ENCODE data around the gene PITX3.
A peak's percentile ranks its signal among the peaks of the same experiment; 100 is the strongest.
"Not testable (repeated sequence)": the region's sequence is repeated elsewhere in the genome, so short reads cannot be mapped to it uniquely, and the experiment has no call there.

Gene PITX3

DNA sequence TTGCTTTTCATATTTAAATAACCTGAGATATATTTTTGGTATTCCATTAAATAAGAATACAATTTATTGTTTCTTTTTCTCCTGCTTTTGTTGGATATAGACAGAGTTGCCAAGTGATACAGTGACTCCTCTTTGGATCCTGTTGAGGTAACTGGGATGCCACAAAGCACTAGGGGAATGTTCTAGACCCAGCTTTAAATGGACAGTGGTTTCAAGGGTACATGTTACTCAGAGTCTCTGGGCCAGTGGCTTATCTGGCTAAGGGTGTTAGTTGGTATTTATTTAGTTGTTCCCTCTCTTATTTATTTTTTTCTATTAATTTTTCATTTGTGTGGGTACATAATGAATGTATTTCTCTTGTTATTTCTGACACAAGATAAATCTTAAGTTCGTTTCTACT is 13.1 kb upstream of the PITX3 start:
- DNase-seq = no peak

DNA sequence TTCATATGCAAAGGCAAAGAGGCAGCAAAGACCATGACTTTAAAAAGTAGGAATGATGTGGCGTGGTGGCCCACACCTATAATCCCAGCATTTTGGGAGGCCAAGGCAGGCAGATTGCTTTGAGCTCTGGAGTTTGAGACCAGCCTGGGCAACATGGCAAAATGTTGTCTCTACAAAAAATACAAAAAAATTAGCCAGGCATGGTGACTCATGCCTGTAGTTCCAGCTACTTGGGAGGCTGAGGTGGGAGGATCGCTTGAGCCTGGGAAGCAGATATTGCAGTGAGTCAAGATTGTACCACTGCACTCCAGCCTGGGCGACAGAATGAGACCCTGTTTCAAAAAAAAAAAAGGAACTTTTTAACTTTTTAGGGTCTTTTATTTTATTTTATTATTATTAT is 11.2 kb upstream of the PITX3 start:
- DNase-seq = not testable (repeated sequence)

DNA sequence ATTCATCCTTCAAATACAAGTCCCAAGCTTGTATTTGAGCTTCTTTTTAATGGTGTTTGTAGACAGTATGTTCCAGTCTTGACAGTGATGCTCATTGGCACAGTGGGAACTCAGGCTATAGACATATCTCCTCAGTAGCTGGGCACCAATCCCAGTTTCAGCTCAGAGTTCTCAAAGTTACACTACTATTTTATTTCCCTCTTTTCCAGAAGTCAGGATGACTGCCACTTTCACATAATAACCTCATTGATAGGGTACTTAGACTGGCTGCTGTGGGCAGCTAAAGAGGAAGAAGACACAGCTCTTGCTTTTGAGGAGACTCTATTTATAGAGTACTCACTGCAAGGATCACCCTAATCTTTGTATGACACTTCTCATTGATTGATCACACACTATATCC is 6.4 kb upstream of the PITX3 start:
- no peak for DNase-seq

DNA sequence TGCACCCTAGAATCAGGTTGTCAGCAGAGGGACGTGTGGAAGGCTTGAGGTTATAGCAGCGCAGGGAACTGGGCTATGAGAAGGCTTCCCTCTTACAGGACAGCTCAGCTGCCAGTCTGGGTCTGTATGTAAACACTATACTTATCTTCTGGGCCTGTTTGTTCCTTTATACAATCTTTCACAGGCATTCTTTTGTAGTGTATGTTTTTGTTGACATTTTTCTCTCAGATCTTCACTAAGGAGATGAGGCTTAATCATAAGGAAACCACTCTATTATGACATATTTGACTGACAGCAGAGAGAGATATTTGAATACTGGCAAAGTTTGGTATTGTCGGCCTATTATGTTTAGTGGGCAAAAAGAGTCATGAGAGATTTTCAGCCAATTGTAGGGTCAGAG is 4.9 kb upstream of the PITX3 start:
- no peak for DNase-seq

DNA sequence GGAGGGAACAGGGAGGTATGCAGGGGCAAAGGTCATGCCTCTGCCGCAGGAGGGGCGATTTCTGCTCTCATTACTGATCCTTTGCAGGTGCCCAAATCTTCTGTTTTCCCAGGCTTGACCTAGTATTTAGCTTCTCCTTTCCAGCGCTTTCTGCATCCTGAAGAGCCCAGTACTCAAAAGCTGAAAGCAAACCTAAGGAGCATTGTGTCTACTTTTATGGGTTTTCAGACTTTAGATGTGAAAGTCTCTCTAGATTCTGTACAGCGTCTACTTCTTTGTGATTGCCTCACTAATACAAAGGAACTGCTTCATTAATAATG is 4.6 kb upstream of the PITX3 start:
- DNase-seq = no peak

DNA sequence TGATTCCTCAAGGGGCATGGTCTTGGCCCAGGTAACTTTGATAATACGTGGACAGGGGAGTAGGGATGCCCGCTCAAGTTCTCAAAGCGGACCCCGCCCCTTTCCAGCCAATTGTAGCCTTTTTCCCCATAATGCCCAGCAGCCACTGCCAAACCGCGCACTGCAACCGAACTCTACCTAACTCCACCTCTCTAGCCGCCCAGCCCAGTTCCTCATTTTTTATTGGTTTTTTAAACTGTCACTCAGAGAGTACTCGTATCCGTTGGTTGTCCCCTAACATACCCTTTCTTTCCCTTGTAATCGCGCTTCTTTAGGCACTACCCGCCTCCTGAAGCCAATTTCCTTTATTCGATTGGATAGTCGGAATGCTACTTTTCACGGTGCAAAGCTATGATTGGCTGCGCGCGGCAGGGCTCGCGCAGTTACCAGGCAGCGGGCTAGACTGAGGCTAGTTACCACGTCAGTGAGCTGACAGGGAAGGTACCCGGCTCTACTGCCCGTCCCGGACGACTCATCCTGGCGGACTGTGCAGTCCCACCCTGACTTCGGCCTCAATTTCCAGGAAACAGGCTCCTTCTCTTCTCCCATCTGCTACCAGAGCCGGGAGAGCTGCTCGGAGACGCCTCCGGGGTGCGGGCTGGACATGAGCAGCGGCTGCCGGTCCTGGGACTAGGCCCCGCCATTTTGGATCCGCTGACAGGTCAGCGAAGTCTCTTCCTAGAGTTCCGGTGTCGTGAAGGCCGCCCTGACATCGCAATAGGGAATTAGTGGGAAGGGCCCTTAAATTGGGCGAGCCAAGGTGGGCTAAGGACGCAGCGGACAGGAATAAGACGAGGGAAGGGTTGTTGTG is 4.0 kb upstream of the PITX3 start, which contains the start of gene GBF1:
Gene GBF1, plus strand, starts transcription at position 451 of the 850 bp plus-strand sequence. CDS start 13,407 bp downstream, outside the sequence.
- peak; percentile 65 to 99 (median 93) for DNase-seq

DNA sequence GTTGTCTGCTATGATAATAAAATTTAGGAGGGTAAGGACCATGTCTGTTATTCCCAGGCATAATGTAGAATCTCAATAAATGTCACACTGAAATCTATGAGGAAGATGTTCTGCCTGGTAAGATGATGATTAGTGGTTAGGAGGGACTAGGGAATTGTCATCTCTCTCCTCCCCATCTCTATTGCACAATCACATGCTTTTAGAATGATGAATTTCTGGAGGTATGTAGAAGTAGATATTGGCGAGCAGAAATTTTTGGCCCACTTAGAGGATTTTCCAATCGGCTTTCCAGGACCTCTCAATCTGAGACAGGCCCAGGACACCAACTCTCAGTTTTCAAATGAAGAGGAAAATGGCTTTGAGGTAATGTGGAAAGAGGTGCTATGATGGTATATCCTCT is 2.0 kb upstream of the PITX3 start:
- no peak for DNase-seq

DNA sequence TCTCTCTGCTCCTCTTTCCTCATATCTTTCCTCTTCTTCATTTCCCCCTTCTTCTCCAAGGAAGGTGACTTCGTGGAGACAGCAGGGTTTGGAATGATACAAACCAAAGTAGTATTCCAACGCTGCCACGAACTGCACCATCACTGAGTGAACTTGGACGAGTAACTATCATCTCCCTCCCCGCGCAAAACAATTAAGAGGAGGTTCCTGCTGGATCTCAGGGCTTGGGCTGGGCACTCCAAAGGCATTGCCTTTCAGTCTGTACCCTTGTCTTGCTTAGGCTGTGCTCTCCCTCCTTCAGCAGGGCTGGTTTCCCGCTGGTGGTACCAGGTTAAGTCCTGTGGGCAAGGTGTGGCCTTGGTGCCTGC is 790 bp upstream of the PITX3 start:
- DNase-seq = no peak

DNA sequence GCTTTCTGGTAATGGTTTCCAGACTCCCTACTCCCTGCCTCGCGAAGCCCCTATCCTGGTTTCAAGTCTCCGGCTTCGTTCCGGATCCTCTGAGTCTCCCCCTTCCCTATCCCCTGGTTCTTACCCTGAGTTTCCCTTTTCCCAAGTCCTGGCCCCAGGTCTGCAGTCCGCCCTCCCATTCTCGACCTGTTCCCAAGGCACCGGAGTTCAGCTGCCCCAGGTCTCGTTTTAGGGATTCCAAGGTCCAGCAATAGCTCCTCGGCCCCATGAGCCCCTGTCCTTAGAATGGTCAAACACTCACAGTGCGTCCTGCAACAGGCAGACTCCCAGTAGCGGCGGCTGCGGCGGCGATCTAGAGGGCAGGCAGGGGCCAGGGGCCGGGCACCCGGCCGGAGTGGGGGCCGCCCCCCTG is 274 bp downstream of the PITX3 start:
- DNase-seq = no peak

DNA sequence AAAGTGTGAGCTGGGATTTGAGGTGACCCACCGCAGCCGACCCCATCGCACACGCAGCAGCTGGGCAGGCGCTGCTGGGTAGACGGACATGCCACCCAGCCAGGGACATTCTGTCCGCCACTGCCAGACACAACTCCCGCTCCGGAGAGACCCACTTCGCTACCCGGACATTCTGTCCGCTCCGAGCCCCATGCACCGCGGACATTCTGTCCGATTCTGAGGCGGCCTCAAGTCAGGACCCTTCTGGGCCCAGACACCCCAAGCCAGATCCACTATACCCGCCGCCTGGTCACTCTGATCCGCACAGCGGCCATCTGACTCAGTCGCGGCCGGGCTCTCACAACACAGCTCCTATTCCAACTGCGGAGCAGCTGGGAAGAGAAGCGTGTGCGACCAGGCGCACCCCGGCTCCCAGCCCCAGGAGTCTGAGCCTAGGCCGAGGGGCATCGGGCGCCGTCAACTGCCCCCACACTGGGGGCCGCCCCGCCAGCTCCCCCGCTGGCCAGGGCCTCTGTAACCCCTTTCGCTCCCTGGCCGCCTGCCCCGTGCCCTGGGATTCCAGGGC is 763 bp downstream of the PITX3 start:
- DNase-seq = no peak

DNA sequence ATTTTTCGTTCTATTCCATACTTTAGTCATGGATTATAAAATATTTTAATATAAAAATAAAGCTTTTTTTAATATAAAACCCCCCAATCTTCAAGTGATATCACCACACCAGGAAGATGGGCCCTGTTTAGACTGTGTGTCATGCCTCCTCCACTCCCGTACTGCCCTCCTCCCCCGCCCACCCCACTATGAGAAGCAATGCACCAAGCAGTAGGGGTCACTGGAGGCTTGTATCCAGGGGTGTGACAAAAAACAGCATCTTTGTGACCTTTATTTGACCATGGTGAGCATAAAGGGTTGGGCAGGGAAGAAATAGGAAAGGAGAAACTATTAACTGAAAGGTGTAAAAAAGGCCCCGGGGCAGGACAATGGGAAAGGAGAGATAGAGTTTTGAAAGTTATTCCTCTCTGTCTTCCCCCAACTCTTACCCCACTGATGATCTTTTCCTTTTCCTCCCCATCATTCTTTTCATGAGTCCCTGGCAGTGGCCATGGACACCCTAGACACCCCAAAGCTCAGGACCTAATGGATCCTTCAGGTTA is 3.5 kb downstream of the PITX3 start:
- no peak for DNase-seq

DNA sequence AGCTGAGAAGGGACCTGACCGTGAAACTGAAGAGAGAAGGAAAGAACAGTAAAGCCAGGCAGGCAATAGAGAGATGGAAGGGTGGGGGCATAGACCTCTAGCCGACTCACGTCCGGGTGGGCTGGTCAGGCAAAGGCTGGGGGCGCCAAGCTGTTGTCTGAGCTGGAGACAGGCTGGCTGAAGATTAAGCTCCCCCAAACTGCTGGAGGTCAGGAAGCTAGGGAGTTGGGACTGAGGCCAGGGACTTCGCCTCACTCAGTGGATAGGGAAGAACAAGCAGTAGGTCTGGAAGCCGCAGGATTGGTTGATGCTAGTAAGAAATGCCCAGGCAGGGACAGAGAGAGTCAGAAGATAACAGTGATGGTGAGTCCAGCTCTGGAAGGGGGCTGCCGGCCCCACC is 5.3 kb downstream of the PITX3 start:
- no peak for DNase-seq

DNA sequence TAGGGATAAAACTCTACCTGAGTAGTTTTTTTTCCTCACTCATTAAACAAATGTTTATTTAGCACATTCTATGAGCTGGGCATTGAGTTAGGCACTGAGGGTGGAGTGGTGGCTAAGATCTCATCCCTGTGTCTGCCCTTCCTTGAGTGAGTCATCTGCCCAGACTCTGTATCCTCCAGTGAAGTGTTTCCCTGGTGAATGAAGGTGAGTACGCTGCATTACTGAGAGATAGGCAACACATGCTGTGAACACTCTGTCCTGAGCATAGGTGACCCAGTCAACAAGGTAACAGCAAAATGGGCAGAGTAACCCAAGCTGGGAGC is 5.8 kb downstream of the PITX3 start:
- DNase-seq = no peak

DNA sequence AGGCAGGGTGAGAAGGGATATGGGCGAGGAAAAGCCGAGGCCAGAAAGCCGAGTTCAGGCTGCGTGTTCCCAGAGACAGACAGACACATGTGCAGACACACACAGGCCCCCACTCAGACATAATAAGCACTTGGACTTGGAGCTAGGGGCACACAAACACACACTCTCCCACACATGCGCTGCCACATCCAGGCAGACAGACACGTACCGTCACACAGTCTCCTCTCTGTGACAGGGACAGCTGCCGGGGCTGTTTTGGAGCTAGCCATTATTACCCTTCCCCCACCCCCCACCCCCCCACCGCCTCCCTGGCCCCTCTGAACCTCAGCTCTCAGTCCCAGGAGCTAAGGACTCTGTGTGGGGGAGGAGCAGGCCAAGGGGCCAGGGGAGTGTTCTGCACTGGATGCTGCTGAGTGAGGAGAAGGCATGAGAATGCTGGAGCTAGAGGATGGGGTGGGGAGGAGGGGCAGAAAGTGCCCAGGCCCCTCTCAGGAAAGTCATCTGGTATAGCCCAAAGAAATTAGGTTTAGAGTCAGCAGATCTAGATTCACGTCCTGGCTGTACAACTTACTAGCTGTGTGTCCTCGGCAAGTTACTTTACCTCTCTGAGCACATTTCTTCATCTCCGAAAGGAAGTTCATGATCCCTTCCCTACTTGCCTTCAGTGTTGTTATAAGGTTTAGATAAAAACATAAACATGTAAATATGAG is 6.3 kb downstream of the PITX3 start:
- DNase-seq = no peak

DNA sequence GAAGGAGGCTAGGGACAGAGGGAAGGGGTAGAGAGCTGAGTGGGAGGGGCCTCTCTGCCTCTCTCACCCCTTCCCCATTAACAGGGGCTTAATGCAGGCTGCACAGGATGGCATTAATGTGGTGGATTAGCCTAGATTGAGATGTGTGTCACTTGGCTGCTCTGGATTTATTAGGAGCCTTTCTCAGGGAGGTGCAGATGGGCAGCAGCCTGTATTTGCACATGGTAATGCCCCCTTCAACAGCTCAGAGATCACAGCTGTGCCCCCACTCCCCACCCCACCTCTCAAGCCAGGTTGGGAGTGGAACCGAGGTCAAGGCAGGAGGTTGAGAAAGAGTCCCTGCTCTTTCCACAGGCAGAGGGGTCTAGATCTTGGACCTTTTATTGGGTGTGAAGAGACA is 7.3 kb downstream of the PITX3 start:
- DNase-seq = no peak

DNA sequence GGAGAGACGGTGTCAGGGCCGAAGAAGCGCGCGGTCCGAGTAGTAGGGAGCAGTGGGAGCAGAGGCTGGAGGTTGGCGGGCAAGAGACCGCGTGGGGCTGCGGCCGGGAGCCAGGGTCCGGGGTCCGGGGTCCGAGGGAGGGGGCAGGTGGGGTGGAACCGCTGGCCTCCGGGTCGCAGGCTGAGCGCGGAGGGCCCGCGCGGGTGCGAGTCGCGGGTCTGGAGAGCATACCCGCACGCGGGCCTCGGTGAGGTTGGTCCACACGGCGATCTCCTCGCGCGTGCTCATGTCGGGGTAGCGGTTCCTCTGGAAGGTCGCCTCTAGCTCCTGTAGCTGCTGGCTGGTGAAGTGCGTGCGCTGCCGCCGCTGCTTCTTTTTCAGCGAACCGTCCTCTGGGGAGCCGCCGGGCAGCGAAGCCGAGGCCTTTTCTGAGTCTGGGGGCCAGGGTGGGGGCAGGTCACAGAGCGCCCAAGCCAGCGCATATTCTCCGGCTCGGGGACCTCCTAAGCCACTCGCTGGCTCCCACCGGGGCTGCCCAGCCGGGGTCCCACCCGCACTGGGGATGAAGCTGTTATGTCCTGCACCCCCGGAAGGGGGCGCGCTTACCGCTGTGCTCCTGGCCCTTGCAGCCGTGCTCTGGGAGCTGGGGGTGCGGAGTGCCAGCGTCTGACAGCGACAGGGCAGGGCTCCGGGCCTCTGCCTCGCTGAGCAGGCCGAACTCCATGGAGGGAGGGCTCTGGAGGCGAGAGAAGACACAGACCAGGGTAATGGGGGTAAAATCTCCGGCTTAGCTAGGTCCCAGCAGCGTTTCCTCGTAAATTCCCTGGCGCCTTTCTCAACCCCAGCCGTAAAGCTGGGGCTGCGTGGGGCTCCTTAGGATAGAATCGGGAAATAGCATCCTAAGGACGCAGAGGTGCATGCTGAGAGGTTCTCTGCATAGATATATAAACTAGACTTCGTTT is 9.7 kb downstream of the PITX3 start:
- DNase-seq = no peak

DNA sequence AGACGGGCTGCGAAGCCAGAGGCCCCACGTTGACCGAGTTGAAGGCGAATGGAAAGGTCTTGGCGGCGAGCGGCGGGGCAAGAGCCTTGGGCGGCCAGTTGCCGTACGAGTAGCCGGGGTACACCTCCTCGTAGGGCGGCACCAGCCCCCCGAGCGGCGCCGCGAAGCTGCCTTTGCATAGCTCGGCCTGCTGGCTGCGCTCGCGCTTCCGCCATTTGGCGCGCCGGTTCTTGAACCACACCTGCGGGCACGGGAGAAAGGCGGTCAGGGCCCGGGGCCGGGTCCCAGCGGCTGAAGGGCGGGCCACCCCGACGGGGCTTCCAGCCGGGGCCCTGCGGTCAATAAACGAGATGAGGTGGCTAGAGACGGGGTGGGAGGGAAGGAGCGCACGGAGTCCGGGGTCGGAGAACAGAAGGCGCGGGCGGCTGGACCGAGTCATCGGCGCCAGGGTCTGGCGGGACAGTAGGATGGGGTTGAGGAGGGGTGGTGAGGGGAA is 10.4 kb downstream of the PITX3 start:
- DNase-seq = no peak

DNA sequence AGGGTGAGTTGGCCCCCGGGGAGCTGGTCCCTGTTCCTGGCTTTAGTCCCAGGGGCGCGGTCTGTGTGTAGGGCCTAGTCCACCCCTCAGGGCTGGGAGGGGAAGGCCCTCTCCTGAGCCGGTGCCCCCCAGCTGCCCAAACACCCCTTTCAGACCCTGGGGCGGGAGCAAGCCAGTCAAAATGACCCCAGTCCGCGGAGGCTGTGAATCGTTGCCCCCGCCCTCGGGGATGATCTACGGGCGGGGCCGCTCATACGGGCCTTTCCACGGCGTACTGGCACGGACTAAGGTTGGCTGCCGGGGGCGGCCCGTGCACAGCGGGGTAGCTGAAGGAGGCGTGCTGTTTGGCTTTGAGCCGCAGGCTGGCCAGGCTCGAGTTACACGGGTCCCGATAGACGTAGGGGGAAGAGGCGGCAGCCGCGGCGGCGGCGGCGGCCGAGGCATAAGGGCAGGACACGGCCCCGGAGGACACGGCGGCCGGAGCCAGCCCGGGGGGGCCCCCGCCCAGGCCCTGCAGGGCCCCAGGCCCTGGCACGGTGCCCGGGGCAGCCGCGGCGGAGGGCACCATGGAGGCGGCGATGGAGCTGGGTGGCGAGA is 10.9 kb downstream of the PITX3 start:
- DNase-seq = no peak

DNA sequence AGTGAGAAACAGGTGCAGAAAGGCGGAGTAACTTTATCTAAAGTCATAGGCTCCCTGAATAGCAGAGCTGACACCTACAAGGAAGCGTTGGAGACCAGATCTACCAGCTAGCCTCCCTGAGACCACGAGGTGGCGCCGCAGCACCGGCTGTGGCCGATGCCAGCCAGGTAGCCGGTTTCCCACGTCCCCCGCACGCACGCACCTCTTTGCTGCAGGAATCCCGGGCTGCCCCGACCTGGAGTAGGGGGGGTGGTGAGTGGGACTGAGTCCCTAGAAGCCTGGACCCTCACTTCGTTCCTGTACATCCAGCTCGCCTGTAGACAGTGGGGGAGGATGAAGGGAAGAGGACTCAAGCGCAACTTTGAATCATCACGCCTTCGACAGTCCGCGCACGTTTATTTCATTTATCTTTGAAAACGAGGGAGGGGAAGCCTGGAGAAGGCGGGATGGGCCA is 11.5 kb downstream of the PITX3 start:
- DNase-seq = peak in 13 of 14 donors; percentile 2 to 73 (median 50)

DNA sequence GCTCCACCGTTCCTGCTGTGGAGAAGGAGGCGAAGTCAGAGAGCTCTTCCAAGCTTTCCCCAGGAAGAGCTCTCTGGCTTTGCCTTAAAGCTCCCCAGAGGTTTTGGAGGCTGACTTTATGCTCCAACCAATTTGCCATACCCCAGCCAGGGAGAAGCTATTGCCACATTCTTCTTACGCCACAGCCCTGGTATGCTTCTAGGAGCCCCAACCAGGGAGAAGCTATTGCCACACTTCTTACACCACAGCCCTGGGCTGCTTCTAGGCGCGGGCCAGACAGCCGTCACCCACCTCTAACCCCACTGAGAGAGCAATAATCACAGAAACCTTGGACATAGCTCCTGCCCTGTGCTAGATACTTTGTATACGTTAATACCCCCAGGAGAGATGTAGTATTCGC is 14.3 kb downstream of the PITX3 start:
- no peak for DNase-seq

DNA sequence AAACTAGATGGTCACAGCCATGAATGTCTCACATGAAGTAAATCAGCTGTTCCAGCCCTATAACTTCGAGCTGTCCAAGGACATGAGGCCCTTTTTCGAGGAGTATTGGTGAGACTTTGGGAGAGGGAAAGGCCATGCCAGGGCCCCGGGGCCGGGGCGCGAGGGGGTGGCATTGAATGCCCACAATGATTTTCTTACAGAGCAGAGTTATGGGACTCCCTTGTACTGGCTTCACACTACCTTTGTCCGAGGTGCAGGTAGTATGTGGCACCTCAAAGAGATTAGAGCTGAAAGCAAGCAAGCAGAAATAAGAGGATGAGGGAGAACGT is 14.8 kb downstream of the PITX3 start:
- DNase-seq = no peak

Measured in C1 segment of cervical spinal cord (tissue), 14 donors.